Activated naive CD8-positive, alpha-beta T cell treated with anti-CD3 and anti-CD28 coated beads, Interleukin-2, amount 10 ng/mL, durations not matched to agents 7 days and 5 days (primary cell): ENCODE measurements around the gene MSL2. TPM values are rescaled to one million over a fixed set of nuclear protein-coding genes. Genes with fewer than 3 reads are reported as not detected.
A peak's percentile ranks its signal among the peaks of the same experiment; 100 is the strongest.
"Not testable (repeated sequence)": the region's sequence is repeated elsewhere in the genome, so short reads cannot be mapped to it uniquely, and the experiment has no call there.

ENCODE experiments used
- ATAC-seq: fragments of 150-1000 bp; cut with Tn5 transposase; one replicate; pipeline ENCODE4 v1.10.0; 2021; ENCODE audit warnings: low read depth, moderate library complexity
- POLR2A ChIA-PET: fragments of 350-600 bp; sonication (Branson Sonifier 250); formaldehyde crosslinking; loops from one replicate; lab custom pipeline; 2021; ENCODE audit warnings: antibody characterized with exemption; lab: Charles Lee
- DNase-seq: peaks from one replicate; pipeline ENCODE4 v3.0.0; 2021
- H3K27ac Mint-ChIP-seq: one replicate; pipeline ENCODE4 v1.8.0; 2022; ENCODE audit warnings: mild to moderate bottlenecking, mixed read lengths
- H3K27me3 Mint-ChIP-seq: one replicate; pipeline ENCODE4 v1.8.0; 2022; ENCODE audit warnings: mild to moderate bottlenecking, moderate library complexity, mixed read lengths
- H3K36me3 Mint-ChIP-seq: one replicate; pipeline ENCODE4 v1.8.0; 2021; ENCODE audit warnings: mild to moderate bottlenecking, mixed read lengths
- H3K4me1 Mint-ChIP-seq: one replicate; pipeline ENCODE4 v1.8.0; 2021; ENCODE audit warnings: mixed read lengths
- H3K4me3 Mint-ChIP-seq: one replicate; pipeline ENCODE4 v1.8.0; 2022; ENCODE audit warnings: mild to moderate bottlenecking, moderate library complexity, mixed read lengths
- H3K9me3 Mint-ChIP-seq: one replicate; pipeline ENCODE4 v1.8.0; 2021; ENCODE audit warnings: mixed read lengths
- total RNA-seq, 2 experiments: library from RNA; stranded (reverse); gene quantifications; one replicate each; pipeline ENCODE4 v1.2.3, GENCODE V29; 2021

MSL2 gene
- total RNA-seq, 2 experiments from 2014 or later: 71.4 to 71.5 TPM

- not testable (repeated sequence) for H3K4me3 Mint-ChIP-seq, H3K4me1 Mint-ChIP-seq, H3K9me3 Mint-ChIP-seq, H3K27me3 Mint-ChIP-seq, H3K27ac Mint-ChIP-seq, DNase-seq, ATAC-seq
- peaks cover 16% of the 10 kb centered on the region for H3K36me3 Mint-ChIP-seq
- POLR2A ChIA-PET: interaction anchor here (0.7 to 5.8 kb wide), 3 partner anchors 11 to 554 kb away, joined by 5 to 76 read pairs (median 7); partner anchors contain the start of gene STAG1
These were observed 2.4 kb upstream of the MSL2 start for GRCh38 chr3:136198462-136199078.

- H3K4me3 Mint-ChIP-seq: peak overlapping the region; percentile 92
- peaks cover 2% of the 10 kb centered on the region for H3K27me3 Mint-ChIP-seq
- POLR2A ChIA-PET: interaction anchor here (0.6 to 5.8 kb wide), 11 partner anchors 10 to 664 kb away, joined by 3 to 76 read pairs (median 3); partner anchors contain the start of genes NCK1, PCCB and STAG1
- no peaks in the 10 kb centered on the region for H3K9me3 Mint-ChIP-seq
- H3K27ac Mint-ChIP-seq: peak overlapping the region; percentile 96
- H3K36me3 Mint-ChIP-seq: peaks cover 20% of the 10 kb centered on the region
- peaks cover 13% of the 10 kb centered on the region for H3K4me1 Mint-ChIP-seq
- DNase-seq (no peak), ATAC-seq (no peak)
These were observed 1.1 kb upstream of the MSL2 start for GRCh38 chr3:136197159-136197793.

DNA sequence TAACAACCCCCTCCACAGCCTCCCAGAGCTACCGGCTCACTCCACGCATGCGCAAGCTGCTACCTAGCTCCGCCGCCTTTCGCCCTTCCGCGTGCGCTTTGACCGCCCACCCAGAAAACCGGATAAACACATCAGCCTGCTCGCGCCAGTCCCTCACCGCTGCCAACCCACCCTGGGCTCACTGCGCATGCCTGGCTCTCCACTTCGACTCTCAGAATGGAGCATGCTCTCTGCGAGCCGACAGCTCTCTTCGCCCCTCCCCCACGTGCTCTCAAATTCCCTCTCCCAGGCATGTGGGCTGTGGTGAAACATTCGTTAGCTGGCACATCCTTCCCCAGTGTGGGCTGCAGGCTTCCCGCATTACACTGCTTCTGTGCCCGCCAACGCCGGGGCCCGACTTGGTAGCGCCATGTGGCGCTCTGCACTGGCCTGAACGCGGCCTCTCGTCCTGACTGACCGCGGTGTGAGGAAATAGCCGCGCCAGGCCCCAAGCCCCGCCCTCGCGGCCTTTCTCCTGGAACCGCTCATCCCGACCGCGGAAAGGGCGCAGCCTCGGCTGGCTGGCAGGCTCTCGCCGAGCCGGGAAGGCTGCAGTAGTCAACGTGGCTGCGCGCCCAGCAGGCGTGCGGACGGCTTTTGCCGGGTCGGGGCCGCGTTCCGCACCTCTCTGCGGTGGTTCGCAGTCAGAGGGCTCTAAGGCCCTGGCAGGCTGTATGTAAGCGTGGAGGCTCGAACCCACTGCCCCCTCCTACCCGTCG, 445 bp upstream of the MSL2 start:
- Mint-ChIP-seq H3K36me3 (peaks cover 25% of the 10 kb centered on the region), H3K27ac (peak overlapping the region; percentile 96), H3K9me3 (no peaks in the 10 kb centered on the region), H3K4me3 (peak overlapping the region; percentile 92), H3K4me1 (peaks cover 19% of the 10 kb centered on the region), H3K27me3 (no peaks in the 10 kb centered on the region)
- ATAC-seq (peak; percentile 82), DNase-seq (peak; percentile 97)
- POLR2A ChIA-PET: interaction anchor here (0.7 to 5.8 kb wide), 14 partner anchors 9 to 665 kb away, joined by 3 to 76 read pairs (median 4); partner anchors contain the start of genes NCK1, PCCB and STAG1

DNA sequence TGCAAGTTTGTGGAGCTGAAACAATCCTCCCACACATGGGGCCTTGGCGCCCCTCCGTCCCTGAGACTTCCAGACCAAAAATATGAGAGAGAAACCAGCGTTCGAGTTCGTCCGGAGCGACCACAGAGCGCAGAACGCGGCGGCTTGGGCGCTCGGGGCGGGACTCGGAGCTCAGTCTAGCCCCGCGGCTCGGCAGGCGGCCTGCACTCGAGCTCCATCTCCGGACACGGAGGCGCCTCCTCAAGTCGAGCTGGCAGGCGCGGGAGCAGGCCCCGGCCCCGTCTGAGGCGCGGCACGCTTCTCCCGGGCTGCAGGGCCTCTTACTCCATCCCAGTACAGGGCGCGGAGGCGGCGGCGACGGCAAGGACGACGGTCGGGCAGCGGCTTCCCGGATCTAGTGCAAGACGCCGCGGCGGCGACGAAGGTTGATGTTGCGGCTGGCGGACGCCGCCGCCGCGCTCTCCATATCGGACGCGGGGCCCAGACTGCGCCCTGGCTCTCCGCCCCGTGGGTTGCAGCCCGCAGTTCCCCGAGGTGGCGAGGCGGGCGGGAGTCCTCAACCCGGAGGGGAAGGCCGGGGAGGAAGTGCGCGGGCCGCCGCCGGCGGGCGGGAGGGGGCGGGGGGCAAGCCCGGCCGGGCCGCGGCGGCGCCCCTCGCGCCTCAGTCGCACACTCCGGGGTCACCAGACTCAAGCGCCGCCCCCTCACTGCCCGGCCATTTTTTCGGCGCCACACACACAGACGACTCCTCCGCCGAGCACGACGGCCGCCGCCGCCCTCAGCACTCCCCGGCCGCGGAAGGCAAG, 674 bp downstream of the MSL2 start:
- H3K27ac Mint-ChIP-seq: peak overlapping the region; percentile 96
- POLR2A ChIA-PET: interaction anchor here (0.6 to 5.8 kb wide), 16 partner anchors 8 to 666 kb away, joined by 3 to 76 read pairs (median 4); partner anchors contain the start of genes NCK1, PCCB and STAG1
- peak overlapping the region; percentile 97 for H3K4me3 Mint-ChIP-seq
- no peaks in the 10 kb centered on the region for H3K27me3 Mint-ChIP-seq
- H3K36me3 Mint-ChIP-seq: peaks cover 31% of the 10 kb centered on the region
- H3K4me1 Mint-ChIP-seq: peaks cover 29% of the 10 kb centered on the region
- no peaks in the 10 kb centered on the region for H3K9me3 Mint-ChIP-seq
- ATAC-seq (peak; percentile 51), DNase-seq (no peak)

DNA sequence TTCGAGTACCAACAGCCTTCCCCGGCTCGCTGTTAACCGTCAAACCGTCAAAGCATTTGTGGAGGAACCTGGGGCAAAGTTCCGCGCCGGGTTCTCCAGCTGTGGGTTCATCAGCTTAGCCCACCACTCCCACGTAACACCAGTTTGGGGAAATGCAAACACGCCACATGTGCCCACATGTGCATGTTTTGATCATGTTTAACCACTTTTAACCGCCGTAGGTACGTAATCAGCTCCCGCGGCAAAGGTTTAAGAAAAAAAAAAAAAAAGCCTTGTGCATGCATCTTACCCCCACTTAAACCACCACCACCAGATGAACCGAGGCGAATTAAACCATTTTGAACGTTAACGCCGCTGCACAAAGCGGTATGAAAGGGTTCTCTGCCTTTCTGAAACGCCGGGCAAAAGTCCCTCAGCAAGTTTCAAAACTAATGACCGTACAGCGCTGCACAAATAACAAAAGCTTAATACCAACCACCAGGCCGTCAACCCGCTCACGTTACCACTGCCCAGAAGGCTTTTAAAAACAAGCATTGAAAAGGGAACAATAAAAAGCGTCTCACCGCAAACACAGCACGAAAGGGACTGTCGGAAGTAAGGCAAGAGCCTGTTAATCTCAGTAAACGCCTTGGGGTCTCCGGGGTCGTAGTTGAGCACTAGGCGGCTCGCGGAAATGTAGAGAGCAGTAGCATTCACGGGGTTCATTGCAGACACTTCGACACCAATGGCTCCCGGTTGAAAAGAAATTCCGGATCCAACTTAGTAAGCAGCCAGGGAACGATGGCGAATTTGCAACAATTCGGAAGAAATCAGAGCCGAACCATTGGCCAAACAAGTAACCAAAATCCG, 1.5 kb downstream of the MSL2 start:
- no peak for ATAC-seq
- POLR2A ChIA-PET: interaction anchor here (0.6 to 5.8 kb wide), 10 partner anchors 8 to 667 kb away, joined by 3 to 76 read pairs (median 3); partner anchors contain the start of genes NCK1 and STAG1
- H3K4me3 Mint-ChIP-seq: peak overlapping the region; percentile 97
- H3K36me3 Mint-ChIP-seq: peaks cover 37% of the 10 kb centered on the region
- H3K9me3 Mint-ChIP-seq: no peaks in the 10 kb centered on the region
- H3K27me3 Mint-ChIP-seq: no peaks in the 10 kb centered on the region
- H3K4me1 Mint-ChIP-seq: peaks cover 33% of the 10 kb centered on the region
- peak overlapping the region; percentile 95 for H3K27ac Mint-ChIP-seq
- DNase-seq: peak; percentile 59

- H3K36me3 Mint-ChIP-seq: peaks cover 42% of the 10 kb centered on the region
- no peaks in the 10 kb centered on the region for H3K27me3 Mint-ChIP-seq
- ATAC-seq (no peak), DNase-seq (no peak)
- peaks cover 39% of the 10 kb centered on the region for H3K4me1 Mint-ChIP-seq
- peak overlapping the region; percentile 97 for H3K4me3 Mint-ChIP-seq
- POLR2A ChIA-PET: interaction anchor here (0.7 to 5.8 kb wide), 2 partner anchors 61 to 559 kb away, joined by 4 to 76 read pairs; partner anchors contain the start of gene STAG1
- H3K27ac Mint-ChIP-seq: peak overlapping the region; percentile 95
- no peaks in the 10 kb centered on the region for H3K9me3 Mint-ChIP-seq
These were observed 2.7 kb downstream of the MSL2 start for GRCh38 chr3:136193278-136194054.

DNA sequence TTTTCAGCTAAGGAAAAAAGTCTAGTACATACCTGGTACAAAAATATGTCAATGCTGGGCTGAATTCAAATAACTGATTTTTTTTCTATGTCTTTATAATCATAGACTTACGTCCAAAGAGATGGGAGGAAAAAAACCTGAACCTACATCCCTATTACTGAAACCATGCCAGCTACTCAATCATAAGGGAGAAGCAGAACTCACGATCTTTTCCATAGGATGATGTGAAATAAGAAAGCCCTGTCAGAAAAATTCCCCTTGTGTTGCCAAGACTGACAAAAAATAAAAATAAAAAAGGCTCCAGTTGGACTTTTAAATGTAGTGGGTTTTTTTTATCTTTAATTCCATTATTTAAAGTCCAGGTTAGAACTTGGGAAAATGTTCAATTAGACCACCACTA, 3.3 kb downstream of the MSL2 start:
- DNase-seq: no peak
- Mint-ChIP-seq H3K27ac (peak overlapping the region; percentile 95), H3K9me3 (no peaks in the 10 kb centered on the region), H3K4me1 (peaks cover 42% of the 10 kb centered on the region), H3K36me3 (peaks cover 43% of the 10 kb centered on the region), H3K27me3 (no peaks in the 10 kb centered on the region), H3K4me3 (peak overlapping the region; percentile 97)
- POLR2A ChIA-PET: interaction anchor here (5.8 kb wide), 1 partner anchor 560 kb away, joined by 76 read pairs; the partner anchor contains the start of gene STAG1
- no peak for ATAC-seq

DNA sequence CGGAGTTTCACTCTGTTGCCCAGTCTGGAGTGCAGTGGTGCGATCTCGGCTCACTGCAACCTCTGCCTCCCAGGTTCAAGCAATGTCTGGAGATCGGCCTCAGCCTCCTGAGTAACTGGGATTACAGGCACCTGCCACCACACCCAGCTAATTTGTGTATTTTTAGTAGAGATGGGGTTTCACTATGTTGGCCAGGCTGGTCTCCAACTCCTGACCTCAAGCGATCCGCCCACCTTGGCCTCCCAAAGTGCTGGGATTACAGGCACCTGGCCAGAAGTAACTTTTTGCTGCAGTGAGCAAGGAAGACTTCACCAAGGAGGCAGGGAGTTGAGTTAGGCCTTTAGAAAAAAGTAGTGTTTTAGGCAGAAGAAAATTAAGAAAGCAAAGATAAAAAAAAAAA, 3.9 kb downstream of the MSL2 start:
- not testable (repeated sequence) for H3K9me3 Mint-ChIP-seq, H3K27me3 Mint-ChIP-seq, DNase-seq, ATAC-seq
- H3K27ac Mint-ChIP-seq: peak overlapping the region; percentile 95
- POLR2A ChIA-PET: interaction anchor here (1.3 kb wide), 1 partner anchor 10 kb away, joined by 3 read pairs; no protein-coding TSS in a partner anchor
- peaks cover 42% of the 10 kb centered on the region for H3K4me1 Mint-ChIP-seq
- H3K4me3 Mint-ChIP-seq: peak overlapping the region; percentile 97
- peaks cover 43% of the 10 kb centered on the region for H3K36me3 Mint-ChIP-seq

DNA sequence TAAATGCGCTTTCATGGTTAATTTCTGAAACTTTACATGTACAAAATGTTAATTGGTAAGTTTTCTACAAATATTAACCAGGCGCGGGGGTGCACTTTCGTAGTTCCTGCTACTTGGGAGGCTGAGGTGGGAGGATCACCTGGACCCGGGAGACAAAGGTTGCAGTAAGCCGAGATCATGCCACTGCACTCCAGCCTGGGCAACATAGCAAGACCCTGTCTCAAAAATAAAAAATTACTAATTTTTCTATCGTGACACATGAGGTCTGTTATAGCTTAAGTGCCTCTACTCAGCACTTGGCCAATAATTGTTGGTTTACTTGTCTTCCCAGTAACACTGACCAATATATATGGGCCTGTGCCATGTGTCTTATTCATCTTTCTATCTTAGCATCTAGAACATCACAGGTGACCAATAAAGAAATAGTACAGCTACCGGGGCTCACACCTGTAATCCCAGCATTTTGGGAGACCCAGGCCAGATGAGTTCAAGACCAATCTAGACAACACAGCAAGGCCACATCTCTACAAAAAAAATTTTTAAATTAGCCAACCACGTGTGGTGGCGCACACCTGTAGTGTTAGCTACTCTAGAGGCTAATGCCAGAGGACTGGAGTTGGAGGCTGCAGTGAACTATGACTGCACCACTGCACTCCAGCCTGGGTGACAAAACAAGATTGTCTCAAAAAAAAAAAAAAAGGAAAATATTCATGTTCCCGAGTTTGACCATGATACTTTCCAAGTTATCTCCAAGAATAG, 6.1 kb downstream of the MSL2 start:
- Mint-ChIP-seq H3K4me3 (peak overlapping the region; percentile 97), H3K36me3 (peaks cover 38% of the 10 kb centered on the region), H3K27me3 (no peaks in the 10 kb centered on the region), H3K9me3 (no peaks in the 10 kb centered on the region), H3K4me1 (peaks cover 56% of the 10 kb centered on the region), H3K27ac (peak overlapping the region; percentile 28)
- DNase-seq (no peak), ATAC-seq (no peak)
- POLR2A ChIA-PET: interaction anchor here (2.2 kb wide), 1 partner anchor 10 kb away, joined by 7 read pairs; no protein-coding TSS in a partner anchor

DNA sequence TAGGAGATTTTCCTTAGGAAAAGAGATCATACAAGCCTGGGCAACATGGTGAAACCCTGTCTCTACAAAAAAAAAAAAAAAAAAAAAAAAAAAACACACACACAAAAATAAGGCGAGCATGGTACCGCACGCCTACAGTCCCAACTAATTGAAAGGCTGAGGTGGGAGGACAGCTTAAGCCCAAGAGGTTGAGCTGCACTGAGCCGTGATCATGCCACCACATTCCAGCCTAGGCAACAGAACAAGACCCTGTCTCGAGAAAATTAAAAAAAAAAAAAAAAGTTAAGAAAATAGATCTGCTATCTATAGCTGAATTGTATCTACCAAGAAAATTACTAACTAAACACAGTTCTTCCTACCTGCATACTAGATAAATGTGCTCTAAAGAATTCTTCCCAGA, 7.1 kb downstream of the MSL2 start:
- POLR2A ChIA-PET: interaction anchor here (2.2 kb wide), 1 partner anchor 9 kb away, joined by 7 read pairs; no protein-coding TSS in a partner anchor
- H3K9me3 Mint-ChIP-seq: no peaks in the 10 kb centered on the region
- H3K4me3 Mint-ChIP-seq: no peak overlapping the region
- no peak overlapping the region for H3K27ac Mint-ChIP-seq
- H3K36me3 Mint-ChIP-seq: peaks cover 30% of the 10 kb centered on the region
- ATAC-seq (no peak), DNase-seq (no peak)
- peaks cover 56% of the 10 kb centered on the region for H3K4me1 Mint-ChIP-seq
- H3K27me3 Mint-ChIP-seq: no peaks in the 10 kb centered on the region
